Hematopoietic multipotent progenitor cell treated with erythropoietin and hydrocortisone succinate and interleukin-3 and kit ligand, for 8 days (in vitro differentiated cells): ENCODE measurements around the gene DMGDH.

Experiments
- DNase-seq: peaks from one replicate; pipeline ENCODE4 v3.0.0-alpha.2; 2015

Gene DMGDH

DNA sequence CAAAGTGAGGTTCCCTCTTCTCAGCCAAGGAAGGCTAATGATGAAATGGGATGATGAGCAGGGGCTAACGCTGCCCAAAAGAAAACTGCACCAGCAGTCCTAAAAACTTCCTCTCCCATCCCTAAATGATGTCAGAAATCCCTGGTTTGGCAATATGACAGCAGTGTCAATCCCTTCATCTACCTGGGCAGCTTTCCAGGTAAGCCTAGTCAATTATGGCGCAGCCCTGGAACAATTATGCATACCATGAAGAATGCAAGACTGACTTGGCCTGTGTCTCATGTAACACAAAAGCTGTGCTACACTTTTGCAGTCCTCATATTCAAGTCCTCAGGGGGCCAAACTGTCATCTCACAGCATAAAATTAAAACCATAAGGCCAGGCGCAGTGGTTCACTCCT lies 7.0 kb downstream of the DMGDH start:
- no peak for DNase-seq

GRCh38 chr5:79059674-79060073 lies 9.8 kb downstream of the DMGDH start:
- DNase-seq = no peak

DNA sequence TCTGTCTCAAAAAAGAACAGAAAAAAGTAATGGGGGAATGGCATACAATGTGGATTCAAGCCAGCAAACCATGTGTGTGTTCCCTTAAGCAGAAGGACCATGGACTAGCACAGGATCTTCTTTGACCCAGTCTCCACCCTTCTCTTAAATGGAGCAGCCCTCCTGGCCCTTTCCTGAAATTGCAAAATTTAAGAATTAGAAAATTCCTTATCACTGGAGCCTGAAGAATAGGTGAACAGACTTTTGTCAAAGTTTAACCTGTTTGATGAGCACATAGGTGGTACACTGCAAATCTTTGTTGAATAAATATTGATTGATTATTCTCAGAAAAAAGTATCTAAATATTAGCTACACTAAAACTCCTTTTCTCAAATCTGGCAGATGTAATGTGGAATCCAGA lies 12.6 kb downstream of the DMGDH start:
- no peak for DNase-seq

DNA sequence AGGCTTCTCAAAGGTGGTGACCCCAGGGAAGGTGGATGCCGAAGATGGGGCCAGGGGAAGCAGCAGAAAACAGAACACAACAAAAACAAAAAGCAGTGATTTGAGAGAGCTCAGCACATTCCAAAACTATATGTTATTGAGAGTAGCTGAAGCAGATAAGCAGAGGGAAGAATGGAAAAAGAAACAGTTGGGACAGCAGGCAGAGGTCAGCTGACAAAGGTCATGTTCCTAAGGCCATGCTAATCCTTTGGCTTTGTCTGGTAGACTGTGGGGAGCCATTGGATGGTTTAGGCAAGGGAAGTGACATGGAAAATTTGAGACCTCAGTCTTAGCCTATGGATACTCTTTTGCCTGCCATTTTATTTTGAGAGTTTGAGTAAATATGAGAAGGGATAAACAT lies 14.5 kb downstream of the DMGDH start:
- DNase-seq = no peak

- no peak for DNase-seq
Observed at GRCh38 chr5:79053321-79053720, 16.2 kb downstream of the DMGDH start.

DNA sequence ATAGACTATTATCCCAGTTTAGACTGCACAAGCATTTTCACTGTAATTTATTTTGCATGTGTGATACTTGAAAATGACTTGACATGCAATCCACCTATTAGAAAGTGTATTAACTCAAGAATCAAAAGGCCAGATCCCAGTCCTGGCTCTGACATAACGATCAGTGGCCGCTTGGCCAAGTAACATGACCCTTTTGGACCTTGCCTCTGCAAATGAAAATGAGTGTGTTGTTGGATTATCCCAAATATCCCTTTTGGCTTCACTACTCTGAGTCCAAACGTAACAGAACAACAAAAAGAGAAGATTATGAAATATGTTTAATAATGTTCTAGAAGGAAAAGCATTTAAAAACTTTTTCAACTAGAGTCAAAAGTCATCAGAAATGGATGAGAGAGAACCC lies 19.0 kb downstream of the DMGDH start:
- no peak for DNase-seq

DNA sequence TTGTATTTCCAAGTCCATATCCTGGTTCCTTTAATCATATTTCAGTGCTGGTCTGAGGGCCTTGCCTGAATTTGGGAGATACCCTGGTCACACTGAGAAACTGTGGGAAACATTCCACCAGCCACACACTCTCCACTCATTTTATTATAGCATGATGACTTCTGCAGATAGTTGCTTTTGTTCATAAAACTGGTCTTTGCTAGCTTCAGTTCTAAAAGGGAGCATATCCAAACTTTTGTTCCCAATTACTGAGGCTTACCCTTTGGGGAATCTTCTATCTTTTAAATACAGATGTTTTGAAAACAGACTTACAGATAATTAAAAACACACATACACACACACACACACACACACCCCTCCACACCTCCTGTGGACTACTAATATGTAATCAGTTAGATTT lies 21.0 kb downstream of the DMGDH start:
- DNase-seq = no peak

GRCh38 chr5:79047199-79047598 lies 22.3 kb downstream of the DMGDH start:
- no peak for DNase-seq

GRCh38 chr5:79042188-79042587 lies 27.3 kb downstream of the DMGDH start:
- DNase-seq = no peak

- DNase-seq = no peak
Observed at GRCh38 chr5:79036769-79037168, 32.7 kb downstream of the DMGDH start.

DNA sequence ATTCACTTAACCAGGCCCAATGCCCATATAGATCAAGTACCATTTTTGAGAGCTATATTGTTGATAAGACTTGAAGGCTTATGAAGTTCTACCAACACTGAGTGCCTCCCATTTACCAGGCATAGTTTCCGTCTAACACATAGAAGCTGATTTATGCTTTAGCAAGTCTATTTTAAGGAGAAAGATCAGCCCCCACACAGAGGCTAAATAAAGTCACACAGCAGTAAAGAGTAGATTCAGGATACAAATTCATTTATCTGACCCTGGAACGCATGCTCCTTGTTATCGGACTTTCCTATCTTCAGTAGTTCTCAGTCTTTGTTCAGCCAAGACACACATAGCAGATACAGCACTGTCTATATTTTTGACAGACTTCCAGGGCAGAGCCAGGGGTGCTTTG lies 34.2 kb downstream of the DMGDH start:
- DNase-seq = no peak

DNA sequence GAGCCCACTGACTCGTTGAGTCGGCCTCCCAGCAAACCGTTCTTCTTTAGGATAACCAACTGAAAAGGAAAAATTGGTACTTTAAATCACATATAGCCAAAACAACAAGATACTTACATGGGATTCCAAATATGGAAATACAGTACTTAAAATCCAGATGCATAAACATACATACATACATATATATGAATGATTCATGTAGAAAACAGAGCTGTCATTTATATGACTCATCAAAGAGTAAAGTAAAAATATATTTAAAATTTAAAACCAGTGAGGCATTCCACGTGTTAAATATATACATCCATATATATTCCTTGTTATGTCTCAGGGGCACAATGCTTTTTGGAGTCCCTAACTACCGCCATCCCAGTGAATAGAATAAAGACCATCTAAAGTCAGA lies 36.7 kb downstream of the DMGDH start:
- no peak for DNase-seq

- DNase-seq = no peak
Observed at GRCh38 chr5:79032031-79032695, 37.3 kb downstream of the DMGDH start.

GRCh38 chr5:79031485-79031867 lies 38.0 kb downstream of the DMGDH start:
- no peak for DNase-seq

DNA sequence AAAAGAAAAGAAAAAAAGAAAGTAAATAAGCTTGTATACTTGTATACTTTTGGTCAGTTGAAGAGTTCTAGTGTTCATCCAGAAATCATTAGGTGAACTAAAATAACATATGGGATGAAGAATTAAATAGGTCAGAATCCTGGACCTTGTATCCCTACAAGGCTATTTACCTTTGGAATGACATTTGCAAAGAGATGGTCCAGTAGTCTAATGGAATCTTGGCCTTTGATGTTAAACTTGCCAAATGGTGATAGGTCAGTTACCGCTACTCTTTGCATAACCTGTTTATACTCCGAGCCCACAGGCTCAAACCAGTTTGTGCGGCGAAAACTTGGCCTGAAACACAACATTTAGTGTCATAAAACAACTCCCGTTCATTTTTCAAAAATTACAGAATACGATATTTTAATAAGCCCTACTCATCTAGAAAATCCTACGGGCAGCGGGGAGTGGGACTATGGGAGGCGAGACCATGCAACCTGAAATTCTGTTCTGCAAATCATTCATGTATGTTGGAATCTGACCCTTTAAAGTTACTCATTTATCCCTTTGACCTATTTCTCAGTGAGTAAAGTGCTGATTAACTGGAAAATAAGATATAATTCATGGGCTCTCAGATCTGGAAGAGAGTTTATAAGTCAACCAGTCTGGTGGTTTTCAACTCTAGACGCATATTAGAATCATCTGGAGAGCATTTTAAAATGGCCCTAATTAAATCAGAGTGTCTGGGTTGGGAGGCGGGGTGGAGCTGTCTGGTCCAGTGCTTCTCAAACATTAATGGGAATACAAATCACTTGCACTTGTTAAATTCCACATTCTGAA lies 38.6 kb downstream of the DMGDH start:
- DNase-seq = no peak

DNA sequence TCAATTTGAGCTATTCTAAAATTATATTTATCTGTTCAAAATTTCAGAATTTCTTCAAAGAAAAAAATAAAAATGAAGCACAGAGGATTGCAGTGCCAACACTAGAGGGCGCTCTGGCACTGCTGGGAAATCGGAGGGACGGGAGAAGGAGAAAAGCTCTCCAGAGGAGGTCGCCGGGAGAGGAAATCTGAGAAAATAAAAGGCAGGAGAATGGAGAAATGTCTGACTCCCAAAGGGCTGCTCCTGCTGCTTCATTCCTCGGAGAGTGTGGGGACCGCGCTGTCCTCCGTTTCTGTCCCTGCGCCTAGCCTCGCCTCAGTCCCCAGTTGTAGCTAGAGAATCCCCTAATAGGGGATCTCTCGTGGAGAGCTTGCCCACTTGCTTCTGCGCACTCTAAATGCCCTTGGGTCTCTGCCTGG lies 44.4 kb downstream of the DMGDH start:
- DNase-seq = peak; percentile 61

- no peak for DNase-seq
Observed at GRCh38 chr5:79023947-79024346, 45.5 kb downstream of the DMGDH start.

DNA sequence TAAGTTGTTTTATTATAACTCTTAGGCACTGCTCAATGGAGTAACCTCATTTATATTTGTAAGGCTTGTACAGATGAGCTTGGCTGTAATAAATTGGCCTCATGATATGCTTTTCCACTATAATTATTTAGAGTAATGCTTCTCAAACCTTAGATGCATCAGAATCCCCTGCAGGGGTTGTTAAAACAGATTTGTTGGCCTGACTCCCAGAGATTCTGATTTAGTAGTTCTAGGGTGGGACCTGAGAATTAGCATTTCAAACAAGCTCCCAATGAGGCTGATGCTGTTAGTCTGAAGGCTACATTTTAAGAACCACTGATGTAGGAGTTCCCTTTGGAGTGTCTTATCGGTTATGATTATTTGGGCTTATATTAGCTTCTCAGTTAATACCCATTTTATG lies 46.1 kb downstream of the DMGDH start:
- DNase-seq = no peak

DNA sequence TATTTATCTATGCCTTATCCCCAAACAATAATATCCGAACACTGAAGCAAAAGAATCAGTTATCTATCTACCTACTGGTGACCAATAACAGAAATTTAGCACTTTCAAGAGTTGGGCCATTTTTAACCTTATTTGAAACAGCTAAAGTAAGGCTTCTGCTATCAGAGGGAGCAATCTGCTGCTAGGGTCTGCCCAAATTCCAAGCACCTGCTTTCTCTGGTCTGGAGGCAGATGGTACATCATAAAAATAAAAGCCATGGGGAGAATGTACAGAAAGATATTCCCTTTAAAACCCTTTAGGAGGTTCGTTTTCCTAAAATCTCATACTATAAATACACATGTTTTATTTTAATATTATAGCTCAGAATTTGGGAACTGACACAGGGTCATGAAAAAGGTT lies 46.7 kb downstream of the DMGDH start:
- DNase-seq = no peak

GRCh38 chr5:79021753-79022152 lies 47.7 kb downstream of the DMGDH start:
- no peak for DNase-seq

- DNase-seq = peak; percentile 71
Observed at GRCh38 chr5:79020861-79021561, 48.5 kb downstream of the DMGDH start.

- no peak for DNase-seq
Observed at GRCh38 chr5:79014631-79015030, 54.8 kb downstream of the DMGDH start.

GRCh38 chr5:79011869-79012268 lies 57.6 kb downstream of the DMGDH start:
- no peak for DNase-seq

DNA sequence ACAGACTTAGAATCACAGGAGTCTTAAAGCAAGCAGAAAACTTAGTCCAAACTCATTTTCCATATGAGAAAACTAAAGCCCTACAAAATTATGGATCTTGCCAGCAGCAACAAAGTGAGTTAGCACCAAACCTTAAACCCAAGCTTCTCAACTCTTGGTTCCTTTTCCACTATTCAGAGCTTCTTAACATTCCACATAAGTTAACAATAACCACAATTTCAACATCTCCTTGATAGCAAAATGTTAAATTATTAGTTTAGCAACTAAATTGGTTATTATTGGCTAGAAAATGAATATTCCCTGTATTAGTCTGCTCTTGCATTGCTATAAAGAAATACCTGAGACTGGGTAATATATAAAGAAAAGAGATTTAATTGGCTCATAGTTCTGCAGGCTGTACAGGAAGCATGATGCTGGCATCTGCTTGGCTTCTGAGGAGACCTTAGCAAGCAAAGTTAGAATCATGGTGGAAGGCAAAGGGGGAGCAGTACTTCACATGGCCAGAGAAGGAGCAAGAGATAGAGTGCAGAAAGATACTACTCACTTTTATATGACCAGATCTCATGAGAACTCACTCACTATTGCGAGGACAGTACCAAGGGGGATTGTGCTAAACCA lies 58.1 kb downstream of the DMGDH start:
- no peak for DNase-seq
